ENCODE results near the gene TBPL1. TPM values are rescaled to one million over a fixed set of nuclear protein-coding genes. Genes with fewer than 3 reads are reported as not detected.
"Not testable (repeated sequence)": the region's sequence is repeated elsewhere in the genome, so short reads cannot be mapped to it uniquely, and the experiment has no call there.

Gene TBPL1
- total RNA-seq, 2 donors from 2014 or later, result 40.4 to 45.4 TPM

DNA sequence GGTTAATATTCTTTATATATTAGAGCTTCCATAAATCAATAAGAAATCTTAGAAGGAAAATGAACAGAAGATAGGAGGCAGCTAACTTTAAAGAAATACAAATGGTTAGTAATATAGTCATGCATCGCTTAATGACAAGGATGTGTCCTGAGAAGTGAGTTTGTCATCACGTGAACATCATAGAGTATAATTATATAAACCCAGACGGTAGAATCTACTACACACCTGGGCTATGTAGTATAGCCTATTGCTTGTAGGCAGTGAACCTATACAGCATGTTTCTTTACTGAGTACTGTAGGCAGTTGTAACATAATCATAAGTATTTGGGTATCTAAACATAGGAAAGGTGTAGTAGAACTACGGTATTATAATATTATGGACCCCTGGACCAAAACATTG lies 14.3 kb downstream of the TBPL1 start:
- H3K4me1 Mint-ChIP-seq, result peaks cover 5% of the 10 kb centered on the region
- no peak overlapping the region for H3K27ac ChIP-seq (ENCODE audit: low read depth, low read length)
- H3K9me3 Mint-ChIP-seq, result no peaks in the 10 kb centered on the region
- no peaks in the 10 kb centered on the region for H3K36me3 Mint-ChIP-seq (ENCODE audit: low read depth)
- H3K27me3 Mint-ChIP-seq (ENCODE audit: insufficient read depth), result no peaks in the 10 kb centered on the region
- no peaks in the 10 kb centered on the region for H3K27me3 ChIP-seq (ENCODE audit: control insufficient read depth, insufficient read depth, low read length, poor library complexity, severe bottlenecking)
- DNase-seq, result no peak
- H3K27ac Mint-ChIP-seq, result no peak overlapping the region
- H3K4me3 Mint-ChIP-seq, result no peak overlapping the region
- H3K9ac ChIP-seq (ENCODE audit: extremely low read depth, low read length, poor library complexity, severe bottlenecking), result no peak overlapping the region
- 97 to 100% methylated on average over 2 to 4 of the region's 4 CpGs for WGBS, 2 experiments (ENCODE audit: insufficient coverage in 1 of 2, insufficient read length in 1 of 2)
- TF ChIP-seq, protein P1, sequence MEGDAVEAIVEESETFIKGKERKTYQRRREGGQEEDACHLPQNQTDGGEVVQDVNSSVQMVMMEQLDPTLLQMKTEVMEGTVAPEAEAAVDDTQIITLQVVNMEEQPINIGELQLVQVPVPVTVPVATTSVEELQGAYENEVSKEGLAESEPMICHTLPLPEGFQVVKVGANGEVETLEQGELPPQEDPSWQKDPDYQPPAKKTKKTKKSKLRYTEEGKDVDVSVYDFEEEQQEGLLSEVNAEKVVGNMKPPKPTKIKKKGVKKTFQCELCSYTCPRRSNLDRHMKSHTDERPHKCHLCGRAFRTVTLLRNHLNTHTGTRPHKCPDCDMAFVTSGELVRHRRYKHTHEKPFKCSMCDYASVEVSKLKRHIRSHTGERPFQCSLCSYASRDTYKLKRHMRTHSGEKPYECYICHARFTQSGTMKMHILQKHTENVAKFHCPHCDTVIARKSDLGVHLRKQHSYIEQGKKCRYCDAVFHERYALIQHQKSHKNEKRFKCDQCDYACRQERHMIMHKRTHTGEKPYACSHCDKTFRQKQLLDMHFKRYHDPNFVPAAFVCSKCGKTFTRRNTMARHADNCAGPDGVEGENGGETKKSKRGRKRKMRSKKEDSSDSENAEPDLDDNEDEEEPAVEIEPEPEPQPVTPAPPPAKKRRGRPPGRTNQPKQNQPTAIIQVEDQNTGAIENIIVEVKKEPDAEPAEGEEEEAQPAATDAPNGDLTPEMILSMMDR (conservative IDR thresholded peaks at IDR 0.05), result no peak
- no peaks in the 10 kb centered on the region for H3K9me3 ChIP-seq (ENCODE audit: control insufficient read depth, low read length)
- no peak overlapping the region for H3K4me3 ChIP-seq (ENCODE audit: low read length)
- peaks cover 3% of the 10 kb centered on the region for H3K4me1 ChIP-seq (ENCODE audit: control insufficient read depth, insufficient read depth, low read length)
- no peaks in the 10 kb centered on the region for H3K36me3 ChIP-seq (ENCODE audit: control insufficient read depth, insufficient read depth, low read length)

DNA sequence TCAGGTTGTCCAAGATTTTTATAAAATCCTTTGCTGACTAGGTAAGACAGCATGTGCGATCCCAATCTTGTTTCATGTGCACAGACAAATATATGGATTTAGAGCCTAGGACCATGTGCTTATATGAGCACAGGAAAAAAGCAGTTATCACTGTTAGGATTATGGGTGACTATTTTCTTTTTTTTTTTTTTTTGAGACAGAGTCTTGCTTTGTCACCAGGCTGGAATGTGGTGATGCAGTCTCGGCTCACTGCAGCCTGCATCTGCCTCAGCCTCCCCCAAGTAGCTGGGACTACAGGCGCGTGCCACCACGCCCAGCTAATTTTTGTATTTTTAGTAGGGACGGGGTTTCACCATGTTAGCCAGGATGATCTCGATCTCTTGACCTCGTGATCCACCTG lies 14.8 kb downstream of the TBPL1 start:
- WGBS, 2 experiments (ENCODE audit: insufficient coverage in 1 of 2, insufficient read length in 1 of 2), result 86 to 94% methylated on average over 5 to 8 of the region's 8 CpGs

DNA sequence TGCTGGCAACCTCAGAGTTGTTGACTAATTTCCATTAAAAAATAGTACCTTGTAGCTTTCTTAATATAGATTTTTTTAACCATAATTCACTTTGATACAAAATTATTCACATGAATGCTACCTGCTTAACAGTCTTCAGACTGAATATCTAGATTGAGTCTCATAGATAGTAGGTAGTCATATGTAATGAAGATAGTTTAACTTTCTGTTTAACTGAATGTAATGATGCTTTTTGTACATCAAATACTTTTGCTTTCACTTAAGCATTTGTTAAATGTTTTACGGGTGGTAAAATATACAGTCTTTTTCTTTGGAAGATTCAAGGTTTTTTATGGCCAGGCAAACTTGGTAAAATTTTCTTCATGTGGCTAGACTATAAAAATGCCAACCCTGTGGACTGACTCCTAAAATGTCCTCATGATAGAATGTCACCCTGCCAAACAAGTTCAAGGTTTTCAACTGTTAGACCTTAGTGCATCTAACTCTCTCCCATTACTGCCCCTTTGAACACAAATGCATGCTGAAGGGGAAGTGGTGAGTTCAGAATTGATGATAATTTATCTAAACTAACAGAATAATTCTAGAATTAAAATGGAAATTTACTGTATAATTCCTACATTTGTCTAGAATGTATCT lies 16.4 kb downstream of the TBPL1 start:
- no peaks in the 10 kb centered on the region for H3K9me3 ChIP-seq (ENCODE audit: control insufficient read depth, low read length)
- Mint-ChIP-seq H3K9me3 (no peaks in the 10 kb centered on the region), H3K27me3 (ENCODE audit: insufficient read depth) (no peaks in the 10 kb centered on the region), H3K4me3 (no peak overlapping the region), H3K27ac (no peak overlapping the region), H3K36me3 (ENCODE audit: low read depth) (no peaks in the 10 kb centered on the region), H3K4me1 (peaks cover 4% of the 10 kb centered on the region)
- 80 to 96% methylated on average over 1 of the region's 1 CpG for WGBS, 2 experiments (ENCODE audit: insufficient coverage in 1 of 2, insufficient read length in 1 of 2)
- H3K27me3 ChIP-seq (ENCODE audit: control insufficient read depth, insufficient read depth, low read length, poor library complexity, severe bottlenecking), result no peaks in the 10 kb centered on the region
- no peaks in the 10 kb centered on the region for H3K36me3 ChIP-seq (ENCODE audit: control insufficient read depth, insufficient read depth, low read length)
- no peaks in the 10 kb centered on the region for H3K4me1 ChIP-seq (ENCODE audit: control insufficient read depth, insufficient read depth, low read length)
- no peak overlapping the region for H3K9ac ChIP-seq (ENCODE audit: extremely low read depth, low read length, poor library complexity, severe bottlenecking)
- H3K4me3 ChIP-seq (ENCODE audit: low read length), result no peak overlapping the region
- H3K27ac ChIP-seq (ENCODE audit: low read depth, low read length), result no peak overlapping the region
- TF ChIP-seq, protein P1 (conservative IDR thresholded peaks at IDR 0.05), result no peak
- no peak for DNase-seq

More for the DNA sequence above, 14.8 kb downstream of the TBPL1 start:
- H3K27ac ChIP-seq (ENCODE audit: low read depth, low read length); H3K27ac Mint-ChIP-seq; DNase-seq; H3K4me3 ChIP-seq (ENCODE audit: low read length); H3K36me3 ChIP-seq (ENCODE audit: control insufficient read depth, insufficient read depth, low read length); H3K9me3 ChIP-seq (ENCODE audit: control insufficient read depth, low read length); H3K27me3 ChIP-seq (ENCODE audit: control insufficient read depth, insufficient read depth, low read length, poor library complexity, severe bottlenecking); H3K9me3 Mint-ChIP-seq; H3K36me3 Mint-ChIP-seq (ENCODE audit: low read depth); H3K4me1 ChIP-seq (ENCODE audit: control insufficient read depth, insufficient read depth, low read length); H3K9ac ChIP-seq (ENCODE audit: extremely low read depth, low read length, poor library complexity, severe bottlenecking); H3K4me3 Mint-ChIP-seq; H3K27me3 Mint-ChIP-seq (ENCODE audit: insufficient read depth); H3K4me1 Mint-ChIP-seq: not testable (repeated sequence)

DNA sequence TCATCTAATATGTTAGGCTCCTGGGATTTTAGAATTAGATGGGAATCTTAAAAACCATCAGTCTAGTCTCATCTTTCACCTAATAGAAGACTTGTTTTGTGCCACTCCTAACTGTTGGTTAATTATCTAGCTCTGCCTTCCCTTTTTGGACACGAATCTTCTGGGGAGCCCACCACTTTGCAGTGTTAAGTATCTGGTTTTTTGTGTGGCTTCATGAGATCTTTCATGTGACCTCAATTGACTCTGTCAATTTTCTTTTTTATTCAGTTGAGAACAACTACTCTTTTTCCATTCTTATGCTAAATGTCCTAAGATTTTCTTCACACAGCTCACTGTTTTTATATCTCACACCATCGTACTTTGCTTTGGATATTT lies 16.9 kb downstream of the TBPL1 start:
- Histone ChIP-seq H3K9ac (ENCODE audit: extremely low read depth, low read length, poor library complexity, severe bottlenecking) (no peak overlapping the region), H3K4me3 (ENCODE audit: low read length) (no peak overlapping the region), H3K36me3 (ENCODE audit: control insufficient read depth, insufficient read depth, low read length) (no peaks in the 10 kb centered on the region), H3K27ac (ENCODE audit: low read depth, low read length) (no peak overlapping the region), H3K9me3 (ENCODE audit: control insufficient read depth, low read length) (no peaks in the 10 kb centered on the region), H3K27me3 (ENCODE audit: control insufficient read depth, insufficient read depth, low read length, poor library complexity, severe bottlenecking) (no peaks in the 10 kb centered on the region), H3K4me1 (ENCODE audit: control insufficient read depth, insufficient read depth, low read length) (no peaks in the 10 kb centered on the region)
- no peak for DNase-seq
- Mint-ChIP-seq H3K4me3 (no peak overlapping the region), H3K27me3 (ENCODE audit: insufficient read depth) (no peaks in the 10 kb centered on the region), H3K36me3 (ENCODE audit: low read depth) (no peaks in the 10 kb centered on the region), H3K4me1 (peaks cover 4% of the 10 kb centered on the region), H3K9me3 (no peaks in the 10 kb centered on the region), H3K27ac (no peak overlapping the region)
- TF ChIP-seq, protein P1 (conservative IDR thresholded peaks at IDR 0.05), result no peak
- WGBS, 2 experiments (ENCODE audit: insufficient coverage in 1 of 2, insufficient read length in 1 of 2), result 80 to 93% methylated on average over 1 to 2 of the region's 2 CpGs

Measured in endodermal cell (in vitro differentiated cells).